NCI-H1436 treated with DMSO at 0.1 percent for 48 hours (cell line): ENCODE measurements around the gene UBE2O.

Source experiments
- DNase-seq: peaks from one replicate; lab custom pipeline; 2025; lab: John Stamatoyannopoulos, UW

UBE2O gene

DNA sequence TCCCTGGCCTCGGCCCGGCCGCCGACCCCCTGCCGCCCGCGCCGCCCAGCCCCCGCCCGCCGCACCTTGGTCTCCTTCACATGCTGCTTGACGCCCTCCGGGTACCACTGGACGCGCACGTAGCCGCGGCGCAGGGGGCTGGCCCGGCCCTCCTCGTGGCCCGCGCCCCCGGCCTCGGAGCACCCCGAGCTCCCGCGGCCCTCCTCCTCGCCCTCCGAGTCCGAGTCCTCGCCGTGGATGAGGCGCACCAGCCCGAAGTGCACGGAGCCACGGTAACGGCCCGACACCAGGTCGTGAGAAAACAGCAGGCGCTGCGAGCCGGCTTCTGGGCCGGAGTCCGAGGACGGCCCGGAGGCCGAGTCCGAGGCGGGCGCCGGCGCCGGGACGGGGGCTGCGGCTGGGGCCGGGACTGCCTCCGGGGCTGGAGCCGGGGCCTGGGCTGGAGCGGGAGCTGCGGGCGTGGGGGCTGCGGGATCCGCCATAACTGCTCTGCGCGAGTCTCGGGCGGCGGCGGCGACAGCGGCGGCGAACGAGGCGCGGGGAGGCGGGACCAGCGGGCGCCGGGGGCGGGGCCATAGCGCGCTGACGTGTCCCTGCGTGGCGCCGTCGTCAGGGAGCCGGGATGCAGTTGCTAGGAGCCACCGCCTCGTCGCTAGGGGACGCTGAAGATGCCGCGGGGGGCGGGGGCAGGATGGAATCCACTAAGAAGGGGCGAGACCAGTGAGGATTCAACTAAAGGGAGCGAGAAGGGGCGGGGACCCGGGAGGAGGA is at the start of gene UBE2O:
Gene UBE2O (minus strand): TSS at position 493 of the 771 bp plus-strand sequence. CDS start 11 bp downstream, at position 482.
- DNase-seq: peak; percentile 17

DNA sequence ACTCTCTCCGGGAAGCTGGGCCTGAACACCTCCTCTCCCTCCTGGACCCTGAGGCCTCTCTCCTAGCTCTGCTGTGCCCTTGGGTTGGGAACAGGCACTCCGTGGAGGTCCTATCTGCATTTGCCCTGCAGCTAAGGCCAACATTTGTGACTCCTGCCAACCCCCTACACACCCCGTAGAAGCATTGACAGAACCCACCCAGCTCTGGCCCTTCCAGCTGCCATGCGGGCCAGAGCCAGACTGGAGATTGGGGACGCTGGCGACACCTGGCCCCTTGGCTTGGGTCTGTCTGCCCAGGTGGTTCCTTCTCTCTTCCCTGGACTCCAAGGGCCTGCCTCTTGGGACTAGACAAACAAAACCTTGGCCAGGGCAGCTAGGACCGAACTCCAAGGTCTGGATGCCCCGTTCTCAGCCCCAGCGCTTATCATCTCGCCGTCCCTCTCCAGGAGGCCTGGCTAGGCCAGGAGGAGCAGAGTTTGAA is 48.9 kb upstream of the UBE2O start:
- DNase-seq: no peak

DNA sequence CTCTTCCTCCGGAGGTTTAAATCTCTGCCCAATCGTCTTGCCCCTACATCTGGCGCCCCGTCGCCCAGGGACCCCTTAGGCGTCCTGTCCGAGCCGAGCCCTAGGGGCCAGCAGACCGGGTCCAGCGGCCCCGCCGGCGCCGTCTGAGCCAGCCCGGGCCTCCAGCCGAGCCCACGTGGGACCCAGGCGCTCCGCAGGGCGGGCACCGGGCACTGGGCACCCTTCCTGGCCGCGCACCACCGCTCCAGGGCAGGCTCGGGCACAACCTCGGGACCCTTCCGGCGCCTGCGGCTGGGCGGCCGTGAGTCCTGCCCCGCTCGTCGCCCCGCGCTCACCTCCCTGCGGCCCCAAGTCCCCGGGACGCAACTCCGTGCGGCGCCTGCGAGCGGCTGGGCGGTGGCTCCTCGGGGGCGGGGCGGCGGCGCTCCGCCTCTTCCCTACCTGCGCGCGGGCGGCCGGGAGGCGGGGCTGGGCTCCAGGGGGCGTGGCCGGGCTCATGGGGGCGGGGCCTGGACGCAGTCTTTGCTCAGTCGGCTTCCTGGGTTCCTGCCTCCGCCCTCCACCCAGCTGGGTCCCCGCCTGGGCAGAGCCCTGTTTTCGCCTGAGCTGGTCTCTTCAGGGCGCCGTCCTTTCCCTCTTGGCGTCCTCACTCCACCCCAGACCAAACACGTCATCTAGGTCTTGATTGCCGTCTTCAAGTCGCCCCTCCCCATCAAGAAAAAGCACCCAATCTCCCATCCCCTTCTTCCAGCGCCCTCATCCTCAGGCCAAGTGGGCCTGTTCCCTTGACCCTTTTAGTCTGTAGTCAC is 48.3 kb upstream of the UBE2O start, which contains the start of gene RHBDF2:
Gene RHBDF2 (minus strand): TSS at position 406 of the 809 bp plus-strand sequence. CDS start 19,899 bp downstream, outside the sequence.
- peak; percentile 58 for DNase-seq

DNA sequence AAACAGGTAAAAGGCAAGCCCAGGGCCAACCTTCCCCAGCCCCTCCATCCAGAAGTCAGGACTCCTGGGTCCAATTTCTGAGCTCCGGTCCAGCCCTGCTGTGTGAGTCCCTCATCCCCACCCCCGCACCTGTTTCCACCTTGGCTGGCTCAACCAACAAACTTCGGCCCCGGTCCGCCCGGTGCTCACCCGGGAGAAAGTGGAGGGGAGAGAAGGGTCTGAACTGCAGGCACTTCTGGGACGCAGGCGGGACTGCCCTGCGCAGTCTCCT is 47.7 kb upstream of the UBE2O start:
- no peak for DNase-seq

DNA sequence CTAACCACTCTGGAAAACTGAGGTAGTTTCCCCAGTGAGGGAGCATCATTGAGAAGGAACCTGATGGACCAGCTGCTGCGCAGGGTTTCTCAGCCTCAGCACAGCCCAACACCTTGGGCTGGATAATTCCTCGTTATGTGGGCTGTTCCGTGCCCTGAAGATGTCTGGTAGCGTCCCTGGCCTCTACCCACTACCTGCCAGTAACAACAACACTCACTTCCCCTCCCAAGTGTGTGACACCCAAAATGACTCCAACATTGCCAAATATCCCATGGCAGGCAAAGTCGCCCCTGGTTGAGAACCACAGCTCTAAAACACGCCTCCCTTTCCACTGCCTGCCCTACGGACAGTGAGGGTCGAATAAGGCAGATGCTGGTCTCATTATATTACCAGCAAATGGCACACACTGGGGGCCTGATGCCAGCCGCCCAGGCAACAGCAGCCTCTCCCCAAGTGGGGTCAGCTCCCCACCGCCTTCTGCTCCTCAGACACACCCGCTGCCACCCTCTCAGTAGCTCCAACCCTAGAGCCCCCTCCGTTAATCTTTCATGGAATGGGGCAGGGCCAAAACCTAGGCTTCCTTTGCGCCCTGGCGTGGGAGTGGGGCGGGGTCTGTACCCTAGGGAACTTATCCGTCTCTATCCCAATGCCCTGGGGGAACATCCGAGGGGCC is 47.3 kb upstream of the UBE2O start:
- DNase-seq: no peak

DNA sequence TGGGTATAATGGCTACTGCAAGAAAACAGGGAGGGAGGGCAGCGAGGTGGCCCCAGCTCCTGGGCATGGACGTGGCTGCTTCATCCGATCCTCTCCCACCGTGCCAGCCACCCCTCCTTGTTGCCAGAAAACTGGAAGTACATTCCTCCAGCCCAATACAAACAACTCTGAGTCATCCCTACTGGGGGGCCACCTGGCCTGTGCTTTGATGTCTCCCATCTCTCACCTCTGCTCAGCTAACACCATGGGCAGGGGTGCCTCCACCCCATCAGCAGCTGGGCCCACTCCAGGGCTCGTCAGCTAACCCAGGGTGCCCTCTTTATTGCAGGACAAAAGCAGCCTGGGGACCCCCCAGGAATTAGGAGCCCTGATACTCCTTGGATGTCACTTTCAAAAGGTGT is 46.3 kb upstream of the UBE2O start:
- DNase-seq: no peak

DNA sequence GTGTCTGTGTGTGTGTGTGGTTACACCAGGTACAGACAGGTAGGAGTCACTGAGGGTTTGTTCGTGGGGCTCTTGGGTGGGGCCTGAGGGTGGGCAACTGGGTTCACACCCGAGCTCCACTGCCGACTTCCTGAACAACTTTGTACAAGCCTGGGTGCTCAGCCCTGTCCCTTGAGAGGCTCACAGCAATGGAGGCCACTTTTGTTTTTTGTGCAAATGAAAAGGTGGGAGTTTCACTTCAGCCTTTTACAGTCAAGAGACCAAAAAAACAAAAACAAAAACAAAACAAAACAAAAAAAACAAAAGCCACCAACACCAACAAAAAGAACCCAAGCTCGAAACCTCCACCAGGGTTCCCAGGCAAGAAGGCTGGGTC is 45.9 kb upstream of the UBE2O start:
- DNase-seq: no peak

DNA sequence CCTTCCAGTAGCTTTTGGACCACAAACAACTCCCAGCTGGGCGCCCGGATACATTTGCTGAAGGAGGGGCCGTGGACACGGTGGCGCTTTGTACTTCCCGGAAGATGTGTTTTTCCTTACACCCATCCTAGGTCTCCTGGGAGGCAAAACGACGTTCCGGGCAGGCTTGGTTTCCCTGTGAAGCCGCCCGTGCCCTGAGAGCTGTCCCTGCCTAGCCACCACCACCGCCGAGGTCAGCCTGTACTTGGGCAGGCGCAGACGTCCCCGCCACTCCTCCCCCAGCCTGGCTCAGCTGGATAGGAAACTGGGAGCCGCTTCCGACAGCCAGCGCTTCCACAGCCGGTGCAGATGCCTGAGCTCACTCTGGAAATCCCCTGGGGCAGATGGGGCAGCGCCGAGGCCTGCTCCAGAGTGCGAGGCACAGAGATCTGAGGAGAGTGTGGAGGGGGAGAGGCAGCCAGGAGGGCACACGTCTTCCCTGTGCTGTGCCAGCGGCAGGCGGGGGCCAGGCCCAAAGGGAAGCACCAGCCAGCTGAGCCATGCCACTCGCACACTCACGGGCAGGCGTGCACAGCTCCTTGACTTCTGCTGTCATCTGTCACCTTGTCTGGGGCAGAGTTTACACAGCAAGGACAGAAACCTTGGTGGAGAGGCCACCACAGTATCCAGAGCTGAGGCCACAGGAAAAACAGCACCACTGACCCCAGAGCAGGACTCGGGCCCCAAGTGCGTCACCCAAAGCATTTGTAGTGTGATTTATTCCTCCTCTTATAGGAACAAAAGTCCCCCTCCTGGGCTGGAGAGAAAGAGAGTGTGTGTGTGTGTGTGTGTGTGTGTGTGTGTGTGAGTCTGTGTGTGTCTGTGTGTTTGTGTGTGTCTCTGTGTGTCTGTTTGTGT is 45.3 kb upstream of the UBE2O start:
- no peak for DNase-seq

DNA sequence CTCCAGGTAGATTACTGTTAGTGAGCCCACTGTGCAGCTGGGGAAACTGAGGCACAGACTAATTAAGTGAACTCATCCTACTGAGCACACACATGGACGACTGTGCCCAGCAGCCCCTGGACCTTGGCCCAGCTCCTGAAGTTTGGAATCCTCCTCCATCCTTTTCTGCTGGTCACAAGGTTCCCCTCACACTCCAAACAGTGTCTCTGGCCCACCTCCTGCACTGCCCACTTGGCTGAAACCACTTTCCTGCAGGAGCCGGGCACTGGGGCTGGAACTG is 44.7 kb upstream of the UBE2O start:
- no peak for DNase-seq

DNA sequence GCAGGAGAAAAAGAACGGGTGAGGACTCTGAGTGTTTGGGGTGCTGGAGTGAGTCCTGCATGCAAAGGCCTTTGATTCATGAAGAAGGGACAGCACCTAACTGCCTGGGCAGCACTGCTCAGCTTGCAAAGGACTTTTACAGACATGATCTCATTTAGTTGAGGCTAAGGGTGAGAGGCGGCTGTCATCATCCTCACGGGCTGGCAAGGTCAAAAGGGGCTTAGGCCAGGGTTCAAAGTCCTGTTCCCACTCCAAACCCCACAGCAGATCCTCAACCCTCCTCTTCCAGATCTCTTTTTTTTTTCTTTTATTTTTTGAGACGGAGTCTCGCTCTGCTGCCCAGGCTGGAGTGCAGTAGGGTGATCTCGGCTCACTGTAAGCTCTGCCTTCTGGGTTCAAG is 43.5 kb upstream of the UBE2O start:
- no peak for DNase-seq

DNA sequence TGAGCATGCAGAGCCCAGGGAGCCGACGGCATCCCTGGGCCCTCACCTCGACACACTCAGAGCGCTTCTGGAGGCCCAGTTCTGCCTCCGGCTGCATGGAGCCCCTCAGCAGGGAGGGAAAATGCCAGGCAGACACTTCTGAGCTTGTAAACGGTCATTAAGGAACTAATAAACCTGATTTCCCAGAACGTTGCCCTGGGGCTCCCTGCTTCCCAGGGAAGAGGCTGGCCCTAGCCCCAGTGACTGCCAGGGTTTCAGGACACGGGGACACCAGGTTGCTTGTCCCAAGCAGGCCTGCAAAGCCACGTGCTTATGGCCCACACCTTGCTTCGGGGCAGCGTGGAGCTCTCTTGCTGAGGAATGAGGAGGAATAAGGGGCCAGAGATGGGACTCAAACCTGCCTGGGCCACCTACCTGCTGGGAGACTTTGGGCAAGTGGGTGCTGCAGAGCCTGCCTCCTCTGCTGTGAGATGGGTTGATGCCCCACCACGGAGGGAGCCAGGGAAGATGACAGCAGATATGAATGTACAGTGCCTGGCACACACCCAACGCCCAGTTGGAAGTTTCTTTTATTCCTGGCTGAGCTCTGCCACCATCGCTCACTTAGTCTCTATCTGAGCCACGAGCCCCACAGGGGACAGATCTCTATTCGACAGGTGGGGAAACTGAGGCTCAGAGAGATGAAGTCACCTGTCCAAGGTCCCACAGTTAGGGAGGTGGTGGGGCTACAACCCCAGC is 42.9 kb upstream of the UBE2O start:
- no peak for DNase-seq

DNA sequence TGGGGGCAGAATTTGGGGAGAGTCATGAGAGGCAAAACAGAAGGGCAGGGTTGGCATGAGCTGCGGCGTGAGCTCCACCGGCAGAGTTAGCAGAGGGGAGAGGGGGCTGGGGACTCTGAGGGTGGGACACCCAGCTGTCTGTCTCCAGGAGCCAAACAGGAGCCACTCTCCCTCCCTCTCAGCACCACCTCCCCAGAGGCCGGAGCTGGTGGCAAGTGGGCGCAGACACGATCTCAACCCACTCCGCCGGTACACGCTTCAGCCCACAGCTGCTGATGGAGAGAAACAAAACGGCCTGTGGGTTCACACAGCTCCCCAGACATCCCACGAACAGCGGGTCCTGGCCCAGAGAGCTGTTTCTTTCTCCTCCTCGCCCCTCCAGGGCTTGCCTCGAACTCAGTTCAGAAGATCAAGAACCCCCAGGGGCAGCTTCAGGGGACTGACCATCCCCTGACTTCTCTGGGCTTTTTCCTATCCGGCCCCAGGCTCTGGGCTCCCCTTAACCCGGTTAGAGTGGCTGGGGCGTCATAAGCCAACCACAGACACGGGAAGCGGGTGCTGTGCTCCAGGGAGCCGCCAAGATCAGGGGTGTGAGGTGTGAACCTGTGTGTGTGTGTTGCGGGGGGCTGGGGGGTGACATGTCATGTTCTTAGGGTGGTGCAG is 40.7 kb upstream of the UBE2O start:
- DNase-seq: no peak

DNA sequence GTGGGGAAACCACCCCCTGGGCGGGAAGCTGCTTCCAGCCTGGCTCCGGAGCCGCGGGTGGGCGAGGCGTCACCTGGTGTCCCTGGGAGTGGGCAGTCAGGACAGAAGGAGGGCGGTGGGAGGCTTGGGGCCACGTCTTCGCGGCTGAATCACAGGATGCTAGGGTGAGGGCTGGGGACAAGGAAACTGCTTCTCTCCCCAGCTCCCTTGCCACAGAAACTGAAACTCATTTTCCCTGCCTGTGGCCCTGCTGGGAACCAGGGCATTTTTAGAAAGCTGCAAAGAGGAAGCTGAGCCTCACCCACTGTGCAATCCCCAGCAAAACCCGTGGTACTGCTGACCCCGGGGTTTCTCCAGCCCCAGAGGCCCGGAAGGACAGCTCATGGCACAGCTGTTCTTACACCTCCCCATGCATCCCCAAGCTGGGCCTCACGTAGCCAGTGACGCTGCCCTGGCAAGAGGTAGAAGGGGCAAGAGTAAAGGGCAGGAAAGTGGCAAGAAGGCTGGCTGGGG is 40.1 kb upstream of the UBE2O start:
- no peak for DNase-seq

DNA sequence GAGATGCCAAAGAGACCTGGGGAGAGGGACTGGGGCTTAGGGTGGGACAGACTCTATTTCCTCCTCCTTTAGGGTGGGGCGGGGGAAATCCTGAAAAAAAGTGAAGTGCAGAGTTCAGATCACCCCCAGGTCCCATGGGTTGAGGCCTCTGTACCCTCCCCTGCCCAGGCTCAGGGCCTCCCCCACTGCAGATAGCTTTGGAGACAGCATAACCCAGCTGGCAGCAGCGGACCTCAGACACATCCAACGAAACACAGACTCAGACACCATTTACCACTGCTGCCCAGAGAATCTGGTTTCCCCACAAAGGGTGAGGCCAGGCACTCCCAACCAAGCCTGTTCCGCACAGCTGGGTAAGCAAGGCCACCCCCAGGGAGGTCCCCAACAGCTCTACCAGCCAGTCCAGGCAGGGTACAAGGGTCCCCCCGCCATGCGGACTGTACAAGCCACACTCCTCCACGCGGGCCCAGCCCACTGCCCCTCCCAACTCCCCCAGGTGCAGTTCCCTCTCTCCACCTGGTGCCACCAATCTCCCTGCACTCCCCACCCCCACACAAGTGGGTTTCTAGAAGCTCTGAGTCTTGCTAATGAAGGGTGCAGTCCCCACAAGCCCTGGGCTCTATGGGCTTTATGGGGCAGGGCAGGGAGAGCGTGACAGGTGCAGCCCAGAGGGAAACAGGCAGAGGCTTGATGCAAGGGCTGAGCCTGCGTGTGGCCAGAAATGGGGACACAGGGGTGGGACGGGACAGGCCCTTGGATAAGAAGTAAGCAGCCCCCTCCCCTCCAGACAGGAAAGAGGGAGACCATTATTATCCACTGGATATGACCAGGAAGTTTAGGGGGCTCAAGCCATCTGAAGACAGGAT is 39.4 kb upstream of the UBE2O start:
- no peak for DNase-seq

DNA sequence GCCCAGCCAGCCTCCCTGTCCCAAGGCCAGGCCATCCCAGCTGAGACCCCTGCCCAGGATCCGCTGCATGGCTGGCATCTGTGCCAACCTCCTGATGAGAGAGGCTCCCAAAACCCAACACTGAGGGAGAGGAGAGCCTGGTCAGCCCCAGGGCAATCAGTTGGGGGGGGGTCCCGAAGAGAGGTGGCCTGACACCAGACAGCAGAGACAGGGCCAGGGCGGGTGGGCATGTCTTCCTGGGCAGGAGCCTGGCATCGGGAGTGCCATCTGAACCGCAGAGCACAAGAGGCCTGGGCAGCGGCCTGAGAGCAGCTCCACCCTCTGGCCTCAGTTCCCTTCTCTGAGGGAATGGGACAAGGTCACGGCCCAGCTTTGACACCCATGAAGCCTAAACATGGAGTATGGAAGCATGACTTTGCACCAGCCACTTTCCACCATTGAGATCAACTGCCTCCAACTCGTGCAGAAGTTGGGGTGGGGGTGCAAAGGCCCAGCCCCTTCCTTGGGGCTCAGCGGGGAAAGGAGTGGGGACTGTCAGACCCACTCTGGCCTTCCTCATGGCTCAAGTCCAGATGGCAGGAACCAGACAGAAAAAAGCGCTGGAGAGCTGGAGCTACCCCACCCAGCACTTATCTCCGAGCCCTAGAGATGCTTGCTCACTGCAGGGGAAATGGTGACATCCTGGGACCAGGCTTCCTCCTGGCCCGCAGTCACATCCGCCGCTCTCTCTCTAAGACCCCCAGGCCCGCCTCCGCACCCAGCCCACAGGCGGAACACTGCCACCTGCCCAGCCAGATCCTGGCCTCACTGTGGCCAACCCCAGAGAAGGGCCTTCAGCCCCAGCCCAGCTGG is 38.5 kb upstream of the UBE2O start:
- DNase-seq: no peak

DNA sequence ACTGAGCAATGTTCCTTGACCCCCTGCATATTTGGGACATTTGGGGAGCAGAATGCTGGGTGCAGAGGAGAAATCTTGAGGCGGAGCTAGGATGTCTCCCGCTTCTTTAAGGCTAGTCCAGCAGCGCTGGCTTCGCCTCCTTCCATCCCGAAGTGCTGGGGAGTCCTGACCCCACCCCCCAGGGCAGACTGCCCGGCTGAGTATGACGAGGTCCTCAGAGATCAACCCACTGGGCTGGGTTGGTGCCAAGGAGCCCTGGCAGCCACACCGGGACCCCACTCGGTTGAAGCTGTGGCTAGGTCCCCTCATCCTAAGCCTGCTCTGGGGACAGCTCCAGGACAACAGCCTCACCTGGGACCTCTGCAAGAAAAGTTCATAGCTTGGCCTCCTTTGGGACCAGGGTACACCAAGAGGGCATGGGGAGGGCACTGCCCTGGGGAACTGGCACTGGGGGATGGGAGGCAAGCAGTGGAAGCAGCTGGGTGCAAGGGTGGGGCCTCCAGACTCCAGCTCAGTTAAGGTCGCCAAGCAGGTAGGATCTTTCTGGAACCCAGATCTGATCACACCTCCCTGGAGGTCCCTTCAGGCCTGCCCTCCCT is 37.3 kb upstream of the UBE2O start:
- DNase-seq: no peak

DNA sequence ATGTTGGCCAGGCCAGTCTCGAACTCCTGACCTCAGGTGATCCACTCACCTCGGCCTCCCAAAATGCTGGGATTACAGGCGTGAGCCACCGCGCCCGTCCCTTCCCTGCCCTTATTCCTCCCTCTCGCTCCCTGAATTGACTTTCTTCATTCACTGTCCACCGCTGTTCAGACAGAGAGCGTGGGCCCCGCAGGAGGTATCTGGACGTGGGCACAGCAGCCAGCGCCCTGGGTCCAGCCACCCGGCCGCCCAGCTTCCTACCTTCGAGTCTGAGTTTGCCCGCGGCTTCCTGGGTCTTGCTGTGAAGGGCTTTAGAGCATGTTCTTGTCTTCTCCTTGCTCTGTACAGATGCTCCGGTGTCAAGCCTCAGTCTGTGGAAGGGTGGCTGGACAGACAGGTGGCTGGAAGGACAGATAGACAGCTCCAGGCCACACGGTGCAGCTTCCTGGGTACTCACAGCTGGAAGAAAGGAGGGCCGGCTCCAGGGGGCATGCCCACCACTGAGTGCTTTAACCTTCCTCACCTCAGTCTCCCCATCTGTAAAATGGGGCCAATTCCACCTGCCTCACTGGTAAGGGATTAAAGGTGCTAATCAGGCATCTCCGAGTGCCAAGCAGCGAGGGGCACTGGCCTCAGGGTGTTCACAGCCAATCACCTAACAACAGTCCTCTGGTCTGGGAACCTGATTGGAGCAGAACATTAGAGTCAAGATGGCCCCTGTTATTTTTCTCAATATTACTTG is 34.7 kb upstream of the UBE2O start:
- DNase-seq: no peak

DNA sequence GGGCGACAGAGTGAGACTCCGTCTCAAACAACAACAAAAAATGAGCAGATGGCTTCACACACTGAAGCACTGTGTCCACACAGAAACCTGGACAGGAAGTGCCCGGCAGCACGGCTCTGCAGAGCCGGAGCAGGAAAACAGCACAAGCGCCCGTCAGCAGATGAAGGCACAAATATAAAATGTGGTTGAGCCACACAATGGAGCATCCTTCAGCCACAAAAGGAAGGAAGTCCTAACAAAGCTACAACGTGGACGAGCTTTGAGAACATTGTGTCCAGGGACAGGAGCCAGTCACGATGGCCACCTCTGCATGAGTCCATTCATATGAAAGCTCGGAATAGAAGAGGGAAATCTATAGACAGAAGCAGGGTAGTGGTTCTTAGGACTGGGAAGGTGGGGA is 32.6 kb upstream of the UBE2O start:
- DNase-seq: no peak
